NCI-H2029 (cell line): Measurements from ENCODE around the gene FEM1B.

Experiments
- DNase-seq: peaks from one replicate; lab custom pipeline; 2025; lab: John Stamatoyannopoulos, UW

FEM1B gene

DNA sequence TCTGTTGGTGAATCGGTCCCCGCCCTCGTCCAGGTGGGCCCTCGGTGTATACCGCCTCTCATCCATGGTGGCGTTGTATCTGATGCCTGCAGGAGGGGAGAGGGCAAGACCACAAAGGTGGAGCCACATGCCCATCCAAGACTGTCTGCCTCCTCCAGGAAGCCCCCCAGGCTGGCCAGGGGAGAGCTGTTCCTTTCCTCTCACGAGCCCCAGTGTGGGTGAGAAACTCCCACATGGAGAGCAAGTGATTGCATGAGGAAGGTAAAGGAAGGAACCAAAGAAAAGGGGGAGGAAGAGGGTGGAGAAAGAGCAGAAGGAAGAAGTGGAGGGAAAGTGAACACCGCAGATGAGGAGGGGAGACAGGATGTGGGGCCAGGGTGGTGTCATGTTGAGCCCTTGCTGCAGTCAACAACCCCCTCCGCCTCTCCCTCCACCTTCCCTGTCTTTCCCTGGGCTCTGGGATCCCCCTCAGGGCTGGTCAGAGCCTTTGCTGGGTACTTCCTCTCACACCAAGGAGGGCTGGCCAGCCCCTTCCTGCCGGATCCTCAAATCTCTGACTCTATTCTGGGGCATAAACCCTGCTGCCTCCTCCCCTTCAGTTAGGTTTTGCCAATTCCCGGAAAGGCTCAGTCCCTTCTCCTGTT, 49.3 kb downstream of the FEM1B start:
- no peak for DNase-seq

DNA sequence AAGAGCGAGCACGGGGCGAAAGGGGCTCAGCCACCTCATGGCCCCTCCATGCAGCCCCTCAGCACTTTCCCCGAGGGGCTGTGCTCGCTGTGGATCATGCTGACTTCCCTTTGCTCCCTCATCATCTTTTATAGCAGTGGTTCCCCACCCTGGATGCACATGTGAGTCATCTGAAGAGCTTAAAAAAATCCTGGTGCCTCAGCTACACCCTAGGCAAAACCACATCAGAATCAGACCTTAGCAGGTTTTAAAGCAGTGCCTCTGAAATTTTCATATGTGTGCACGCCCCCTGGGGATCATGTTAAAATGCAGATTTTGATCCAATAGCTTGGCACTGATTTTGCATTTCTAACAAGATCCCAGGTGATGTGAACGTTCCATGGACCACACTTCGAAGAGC, 50.9 kb downstream of the FEM1B start:
- no peak for DNase-seq

DNA sequence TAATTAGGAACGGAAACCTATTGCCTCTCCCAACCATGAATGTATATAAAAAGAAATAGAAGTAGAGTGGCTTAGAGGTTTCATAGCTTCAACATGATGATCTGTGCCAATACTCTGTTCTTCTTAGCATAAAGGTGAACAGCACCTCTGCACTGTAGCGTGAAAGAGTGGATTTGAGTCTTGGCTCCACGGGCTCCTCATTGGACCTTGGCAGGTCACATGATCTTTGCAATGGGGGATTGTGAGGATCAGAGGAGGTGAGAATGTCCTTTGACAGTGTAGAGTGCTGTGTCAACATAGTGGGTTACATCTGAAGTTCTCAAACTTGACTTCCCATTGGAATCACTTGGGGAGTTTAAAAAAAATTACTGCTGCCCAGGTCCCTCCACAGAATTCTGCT, 51.4 kb downstream of the FEM1B start:
- DNase-seq: no peak

DNA sequence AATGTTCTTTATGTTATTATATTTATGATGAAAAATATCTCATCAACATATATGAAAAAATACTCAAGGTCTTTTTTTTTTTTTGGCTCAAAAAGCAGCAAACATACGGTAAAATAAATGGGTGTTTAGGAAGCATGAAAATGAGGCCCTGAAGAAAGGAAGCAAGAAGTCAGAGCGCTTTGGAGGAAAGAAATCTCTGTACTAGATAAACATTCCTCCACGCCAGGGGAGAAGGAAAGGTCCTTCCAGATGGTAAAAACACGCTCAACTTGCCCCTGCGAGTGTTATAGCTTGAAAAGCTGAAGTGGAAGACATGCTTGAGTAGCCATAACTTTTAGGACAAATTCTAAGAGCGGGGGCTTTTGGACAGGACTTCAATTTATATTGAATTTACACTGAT, 52.9 kb downstream of the FEM1B start:
- DNase-seq: no peak

DNA sequence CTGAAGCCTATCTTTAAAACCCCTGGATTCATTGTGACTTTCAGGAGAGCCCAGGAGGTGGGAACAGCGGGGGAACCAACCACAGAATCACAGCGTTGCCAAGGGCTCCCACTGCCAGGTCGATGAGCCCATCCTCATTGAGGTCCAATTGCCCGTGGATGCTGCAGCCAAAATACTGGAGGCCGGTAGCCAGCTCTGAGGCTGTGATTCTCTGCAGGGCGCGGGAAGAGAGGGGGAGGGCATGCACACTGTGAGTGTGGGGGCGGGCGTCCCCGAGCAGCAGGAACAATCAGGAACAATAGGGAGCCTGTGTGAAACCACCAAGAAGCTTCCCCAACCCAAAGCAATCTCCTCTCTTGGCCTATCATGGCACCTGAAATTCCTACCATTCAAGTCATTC, 53.4 kb downstream of the FEM1B start:
- no peak for DNase-seq

DNA sequence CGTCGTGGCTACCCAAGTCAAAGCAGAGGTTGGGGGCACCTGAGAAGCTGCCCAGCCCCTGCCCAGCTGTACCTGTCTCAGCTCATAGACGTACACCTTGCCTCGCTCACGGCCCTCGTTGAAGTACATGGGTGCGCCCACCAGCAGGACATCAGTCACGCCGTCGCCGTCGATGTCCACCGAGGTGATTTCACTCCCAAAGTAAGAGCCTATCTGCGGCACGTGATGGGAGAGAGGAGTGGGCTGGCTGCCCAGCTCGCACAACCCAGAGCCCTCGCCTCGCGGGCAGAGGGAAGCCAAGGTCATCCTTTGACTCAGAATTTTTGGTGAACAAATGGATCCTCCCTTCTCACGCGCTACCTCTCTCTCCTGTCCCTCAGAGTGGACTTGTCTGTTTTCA, 54.7 kb downstream of the FEM1B start:
- DNase-seq: no peak

DNA sequence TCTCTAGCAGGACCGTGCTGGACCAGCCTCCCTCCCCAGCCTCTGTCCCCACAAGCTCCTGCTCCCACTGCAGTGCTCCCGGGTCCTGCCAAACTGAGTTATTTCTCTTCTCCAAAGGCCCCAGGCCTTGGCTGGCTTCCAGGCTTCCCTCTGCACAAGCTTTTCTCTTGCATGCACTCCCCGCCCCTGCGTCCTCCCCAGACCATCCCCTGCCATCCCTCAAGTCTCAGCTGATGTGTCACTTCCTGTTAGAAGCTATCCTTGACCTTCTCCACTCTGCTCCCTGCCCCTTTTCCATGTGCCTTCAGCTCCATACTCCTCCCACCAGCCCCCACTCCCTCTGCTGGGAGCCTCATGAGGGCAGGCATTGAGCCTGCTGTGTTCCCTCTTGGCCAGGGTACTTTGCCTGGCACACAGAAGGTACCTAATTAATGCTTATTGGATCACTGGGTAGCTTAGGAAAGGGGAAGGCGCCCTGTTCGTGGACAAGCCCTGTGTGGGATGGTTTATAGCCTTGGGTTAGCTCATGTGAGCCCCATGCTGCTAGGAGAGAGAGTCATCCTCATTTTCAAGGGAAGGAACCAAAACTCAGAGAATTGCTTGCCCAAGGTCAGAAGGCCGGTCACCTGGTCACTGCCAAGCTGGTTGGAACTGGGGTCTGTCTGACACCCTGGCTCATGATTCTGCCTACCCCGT, 56.4 kb downstream of the FEM1B start:
- no peak for DNase-seq

DNA sequence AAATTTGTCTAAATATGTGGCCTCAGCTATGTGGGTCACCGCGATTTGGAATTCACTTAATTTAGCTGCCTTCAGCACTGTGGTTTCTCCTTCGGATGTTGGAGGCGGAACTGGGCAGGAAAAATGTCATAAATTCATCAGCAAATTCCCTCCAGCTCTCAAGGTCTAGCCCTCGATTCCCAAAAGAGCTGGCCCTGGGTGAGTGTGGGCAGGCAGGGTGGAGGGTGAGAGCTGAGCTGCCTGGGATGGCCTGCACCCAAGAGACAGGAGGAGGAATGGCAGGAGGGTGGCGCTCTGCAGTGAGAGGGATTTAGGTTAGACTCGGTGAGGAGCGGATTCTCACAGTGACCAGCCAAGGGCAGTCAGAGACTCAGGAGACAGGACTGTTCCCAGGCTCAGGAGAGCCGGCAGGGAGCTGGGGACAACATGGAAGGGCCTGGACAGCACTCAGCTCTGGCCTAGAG, 57.1 kb downstream of the FEM1B start:
- no peak for DNase-seq

DNA sequence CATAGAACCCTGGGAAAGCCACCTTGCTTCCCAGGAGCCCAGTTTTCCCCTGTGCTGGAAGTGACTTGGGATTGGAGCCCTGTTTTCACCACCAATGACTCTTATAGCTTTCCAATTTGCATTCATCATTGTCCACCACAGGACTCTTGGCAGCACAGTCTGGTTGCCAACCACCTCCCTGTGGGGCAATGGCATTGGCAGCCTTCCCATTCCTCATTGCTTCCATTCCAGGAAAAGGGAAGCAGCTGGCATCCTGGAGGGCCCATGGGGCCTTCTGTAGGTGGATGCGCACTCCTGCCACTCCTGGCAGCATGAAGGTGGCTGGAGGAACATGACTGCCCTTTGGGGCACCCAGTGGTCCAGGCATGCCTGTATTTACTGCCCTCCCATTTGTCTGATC, 57.7 kb downstream of the FEM1B start:
- peak; percentile 80 for DNase-seq

DNA sequence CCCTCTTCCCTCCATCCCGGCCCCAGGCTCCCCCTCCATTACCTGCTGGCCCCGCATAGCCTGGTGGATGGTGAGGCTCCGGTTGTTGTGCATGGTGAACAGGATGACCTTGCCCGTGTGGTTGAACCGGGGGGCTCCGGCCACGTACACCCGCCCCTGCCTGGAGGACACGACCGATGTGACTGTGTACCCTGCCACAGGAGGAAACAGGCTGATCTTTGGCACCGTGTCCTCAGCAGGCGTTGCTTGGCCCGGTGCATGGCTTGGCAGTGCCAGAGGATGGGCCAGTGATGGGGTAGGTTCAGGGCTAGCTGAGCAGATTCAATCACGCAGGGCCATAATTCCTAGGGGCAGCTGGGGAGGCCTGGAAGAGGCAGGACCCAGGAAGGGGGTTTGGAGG, 58.1 kb downstream of the FEM1B start:
- no peak for DNase-seq

DNA sequence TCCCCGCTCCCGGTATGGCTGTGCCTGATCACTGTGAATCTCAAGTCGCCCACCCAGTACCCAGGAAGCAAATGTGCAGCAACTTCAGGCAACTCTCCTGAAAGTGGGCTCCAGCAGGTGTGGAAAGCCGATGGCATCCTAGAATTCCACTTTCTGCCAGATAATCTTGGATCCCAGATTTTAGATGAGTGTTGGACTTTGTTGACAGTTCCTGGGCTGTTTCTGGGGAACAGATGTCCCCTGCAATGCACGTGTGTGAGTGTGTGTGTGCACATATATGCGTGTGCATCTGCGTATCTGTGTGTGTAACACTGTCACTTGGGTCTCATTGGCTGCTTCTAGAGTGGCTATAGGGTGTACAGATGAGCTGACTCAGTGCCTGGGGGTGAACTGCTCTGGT, 59.0 kb downstream of the FEM1B start:
- DNase-seq: no peak

DNA sequence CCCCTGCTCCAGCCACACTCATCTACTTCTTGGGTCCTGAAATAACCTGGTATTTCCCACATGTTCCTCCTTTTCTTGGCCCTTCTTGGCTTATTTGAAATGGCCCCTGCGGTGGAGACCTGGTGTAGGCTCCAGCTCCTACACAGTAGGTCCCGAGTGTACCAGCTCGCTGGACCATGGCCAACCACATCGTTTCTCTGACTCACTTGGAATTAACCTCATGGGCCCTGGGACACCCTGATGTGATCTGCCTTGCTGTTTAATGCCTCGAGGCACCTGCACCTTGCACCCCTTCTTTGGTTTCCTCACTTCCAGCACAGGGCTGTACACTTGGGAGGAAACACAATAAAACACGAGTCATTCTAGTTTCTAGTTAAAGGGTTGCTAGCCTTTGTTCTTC, 60.3 kb downstream of the FEM1B start:
- no peak for DNase-seq

DNA sequence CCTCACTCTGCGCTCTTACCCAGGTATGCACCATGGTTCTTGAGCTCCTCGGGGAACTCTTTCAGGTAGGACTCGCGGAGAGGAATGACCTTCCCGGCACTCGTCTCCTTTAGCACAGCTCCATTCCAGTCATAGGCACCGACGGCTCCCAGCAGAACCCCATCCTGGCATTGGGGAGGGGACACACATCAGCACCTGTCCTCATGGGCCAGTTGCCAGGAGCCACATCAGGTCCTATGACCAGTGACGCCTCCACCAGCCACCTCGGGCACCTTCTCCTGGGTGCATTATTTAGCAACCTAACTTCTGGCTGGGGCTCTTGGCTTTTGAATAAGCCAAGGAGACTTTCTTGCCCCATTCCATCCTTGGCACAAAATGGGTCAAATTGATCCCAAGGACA, 61.9 kb downstream of the FEM1B start:
- peak; percentile 25 for DNase-seq

DNA sequence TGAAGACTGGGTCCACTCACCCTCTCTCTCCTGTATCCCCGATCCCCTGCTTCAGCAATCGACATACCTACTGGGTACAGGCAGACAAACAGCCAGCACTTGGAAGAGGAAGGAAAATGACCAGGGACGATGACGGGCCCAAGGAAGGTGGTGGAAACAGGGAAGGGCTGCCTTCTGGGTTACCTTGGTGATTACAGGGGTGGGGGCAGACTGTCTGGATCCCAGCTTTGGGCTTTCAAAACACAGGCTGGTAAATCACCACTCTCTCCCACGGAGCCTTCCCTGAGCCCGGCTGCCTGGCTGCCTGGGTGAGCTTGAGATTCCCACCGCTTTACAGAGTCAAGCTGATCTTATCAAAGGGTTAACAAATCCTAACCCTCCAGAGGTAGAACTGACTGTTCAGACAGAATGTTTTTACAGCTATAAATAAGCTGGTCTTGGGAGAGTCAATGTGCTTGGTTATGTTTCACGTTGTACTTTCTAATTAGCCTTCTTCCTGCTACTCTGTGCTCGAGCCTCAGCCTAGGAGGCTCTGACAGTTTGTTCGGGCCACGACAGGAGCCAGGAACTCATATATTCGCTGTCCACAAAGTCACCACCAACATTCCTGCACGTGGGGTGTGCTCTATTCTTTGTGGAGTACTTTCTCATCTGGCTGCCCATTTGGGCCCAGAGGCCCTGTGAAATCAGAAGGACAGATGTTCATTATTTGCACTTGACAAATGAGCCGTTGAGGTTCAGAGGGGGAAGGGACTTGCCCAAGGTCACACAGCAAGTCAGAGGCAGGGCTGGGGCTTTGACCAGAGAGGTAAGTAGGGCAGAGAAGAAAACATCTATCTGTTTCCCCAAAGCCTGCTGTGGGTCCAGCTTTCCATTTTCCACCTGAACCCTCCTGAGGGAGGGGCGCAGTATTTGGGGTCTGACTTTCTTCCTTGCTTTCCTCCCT, 63.5 kb downstream of the FEM1B start:
- DNase-seq: no peak

DNA sequence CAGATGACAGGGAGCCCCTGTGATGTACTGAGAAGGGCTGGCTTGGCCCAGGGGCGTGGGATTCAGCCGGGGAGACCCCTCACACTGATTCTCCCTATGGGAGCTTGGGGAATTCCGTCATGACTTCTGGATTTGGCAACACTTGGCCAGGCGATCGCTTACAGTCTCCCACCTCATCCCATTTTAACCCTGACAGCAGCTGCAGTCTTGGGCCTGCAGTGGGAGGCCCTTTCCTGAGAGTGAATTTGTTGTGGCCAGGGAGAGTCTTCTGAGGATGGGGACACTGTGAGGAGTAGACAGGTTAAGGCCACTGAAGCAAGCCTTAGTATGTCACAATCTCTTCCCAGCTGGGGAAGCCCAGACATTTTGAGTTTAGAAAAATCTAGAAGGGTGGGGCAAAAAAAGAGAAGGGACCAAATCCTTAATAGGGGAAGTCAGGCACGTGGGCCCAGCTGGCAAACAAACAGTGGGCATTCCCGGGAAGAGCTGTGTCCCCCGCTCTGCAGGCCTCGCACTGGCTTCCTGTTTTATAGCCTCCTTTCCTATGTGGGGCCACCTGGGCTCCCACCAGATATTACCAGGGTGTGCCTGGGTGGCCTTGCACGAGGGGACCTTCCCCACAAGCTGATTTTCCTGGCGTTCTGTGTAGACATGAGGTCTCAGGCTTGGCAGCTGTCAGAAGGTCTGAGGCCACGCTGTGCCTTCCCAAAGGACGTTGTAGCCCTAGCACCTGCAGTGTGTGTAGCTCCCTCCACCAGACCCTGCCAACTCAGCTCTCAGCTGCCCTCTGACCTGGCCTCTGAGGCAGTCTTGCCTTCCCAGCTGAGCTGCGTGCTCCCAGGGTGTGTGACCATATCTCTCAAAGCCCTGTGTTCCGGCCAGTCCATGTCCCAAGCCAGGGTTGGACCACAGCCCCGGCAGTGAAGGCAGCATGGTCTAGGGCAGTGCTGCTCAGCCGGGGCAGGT, 64.5 kb downstream of the FEM1B start:
- no peak for DNase-seq

DNA sequence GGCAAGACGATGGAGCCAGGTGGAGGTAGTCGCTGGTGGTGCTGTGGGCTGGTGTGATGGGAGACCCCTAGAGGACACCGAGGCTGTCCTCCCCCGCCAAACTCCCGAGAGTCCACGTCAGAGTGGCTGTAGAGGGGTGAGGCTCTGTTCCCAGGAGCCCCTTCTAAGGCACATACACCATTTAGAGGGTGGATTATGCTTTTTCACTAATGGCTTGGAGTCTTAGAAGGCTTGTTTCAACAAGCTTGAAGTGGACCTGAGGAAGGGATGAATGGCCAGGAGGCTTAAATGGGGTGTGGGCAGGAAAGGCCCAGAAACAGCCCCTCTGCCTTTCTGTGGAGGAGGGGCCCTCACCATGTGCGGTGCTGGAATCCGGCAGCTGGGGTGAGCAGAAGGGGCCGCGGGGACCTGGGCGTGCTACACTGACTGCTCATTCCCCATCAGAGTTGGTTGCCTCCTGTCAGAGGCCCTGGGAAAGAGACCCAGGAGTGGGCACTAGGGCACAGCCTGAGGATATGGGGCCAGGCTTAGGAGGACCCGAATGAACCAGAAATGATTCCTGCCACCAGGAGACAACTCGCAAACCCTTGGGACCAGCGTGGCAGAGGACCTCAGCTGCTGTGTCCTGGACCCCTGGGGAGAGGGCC, 66.2 kb downstream of the FEM1B start:
- DNase-seq: no peak

DNA sequence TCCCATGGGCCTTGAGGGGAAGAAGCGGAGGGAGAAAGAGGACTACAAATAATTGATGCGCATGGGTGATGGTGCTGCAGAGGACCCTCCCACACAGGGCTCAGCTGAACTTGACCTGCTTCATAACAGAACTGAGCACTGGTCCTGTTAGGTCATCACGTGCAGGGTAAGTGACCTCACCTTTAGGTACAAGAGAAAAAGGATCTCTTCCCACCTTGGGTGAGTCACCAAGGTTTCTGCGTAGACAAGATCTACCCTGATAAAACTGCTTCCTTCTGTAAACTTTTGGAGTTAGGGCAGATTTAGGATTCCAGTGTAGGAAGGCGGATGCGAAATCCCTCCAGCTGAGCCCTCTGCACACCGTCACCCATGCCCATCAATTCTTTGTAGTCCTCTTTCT, 67.1 kb downstream of the FEM1B start:
- no peak for DNase-seq
